ENCODE results near the gene C2orf49. TPM values are rescaled to one million over a fixed set of nuclear protein-coding genes. Genes with fewer than 3 reads are reported as not detected.

C2orf49 gene
- total RNA-seq, 6 experiments from 2014 or later: 17.7 to 25.4 (median 20.0) TPM

GRCh38 chr2:105361102-105361889 is 24.0 kb downstream of the C2orf49 start:
- H3K4me3 Mint-ChIP-seq: no peak overlapping the region
- no peaks in the 10 kb centered on the region for H3K9me3 Mint-ChIP-seq
- DNase-seq: no peak
- H3K27ac Mint-ChIP-seq: peak overlapping the region; percentile 63
- H3K27me3 Mint-ChIP-seq (ENCODE audit: insufficient read depth): peaks cover 4% of the 10 kb centered on the region; the same call in 1 of the 2 replicates
- peaks cover 75% of the 10 kb centered on the region for H3K4me1 Mint-ChIP-seq (ENCODE audit: low read depth)
- peaks cover 77% of the 10 kb centered on the region for H3K36me3 Mint-ChIP-seq (ENCODE audit: low read depth)
- TF ChIP-seq CTCF (IDR thresholded peaks at IDR 0.05): no peak

- Mint-ChIP-seq H3K36me3 (ENCODE audit: low read depth) (peaks cover 87% of the 10 kb centered on the region), H3K27ac (peak overlapping the region; percentile 91), H3K4me3 (no peak overlapping the region), H3K9me3 (no peaks in the 10 kb centered on the region), H3K4me1 (ENCODE audit: low read depth) (peaks cover 88% of the 10 kb centered on the region), H3K27me3 (ENCODE audit: insufficient read depth) (peaks cover 3% of the 10 kb centered on the region; the same call in 1 of the 2 replicates)
- no peak for TF ChIP-seq CTCF (IDR thresholded peaks at IDR 0.05)
- DNase-seq: no peak
Measured at GRCh38 chr2:105362862-105363591, 25.7 kb downstream of the C2orf49 start.

- H3K27ac Mint-ChIP-seq: peak overlapping the region; percentile 91
- peaks cover 88% of the 10 kb centered on the region for H3K4me1 Mint-ChIP-seq (ENCODE audit: low read depth)
- peak overlapping the region; percentile 75 for H3K4me3 Mint-ChIP-seq
- TF ChIP-seq CTCF (IDR thresholded peaks at IDR 0.05): no peak
- no peaks in the 10 kb centered on the region; the same call in none of the 2 replicates for H3K27me3 Mint-ChIP-seq (ENCODE audit: insufficient read depth)
- peaks cover 88% of the 10 kb centered on the region for H3K36me3 Mint-ChIP-seq (ENCODE audit: low read depth)
- peak; percentile 73 for DNase-seq
- H3K9me3 Mint-ChIP-seq: no peaks in the 10 kb centered on the region
Measured at GRCh38 chr2:105364436-105365139, 27.2 kb downstream of the C2orf49 start.

GRCh38 chr2:105365206-105365605 is 27.9 kb downstream of the C2orf49 start:
- H3K36me3 Mint-ChIP-seq (ENCODE audit: low read depth): peaks cover 91% of the 10 kb centered on the region
- no peak for TF ChIP-seq CTCF (IDR thresholded peaks at IDR 0.05)
- no peaks in the 10 kb centered on the region; the same call in 1 of the 2 replicates for H3K27me3 Mint-ChIP-seq (ENCODE audit: insufficient read depth)
- no peaks in the 10 kb centered on the region for H3K9me3 Mint-ChIP-seq
- H3K4me3 Mint-ChIP-seq: peak overlapping the region; percentile 75
- peak; percentile 60 for DNase-seq
- H3K27ac Mint-ChIP-seq: peak overlapping the region; percentile 91
- peaks cover 91% of the 10 kb centered on the region for H3K4me1 Mint-ChIP-seq (ENCODE audit: low read depth)

- peaks cover 91% of the 10 kb centered on the region for H3K36me3 Mint-ChIP-seq (ENCODE audit: low read depth)
- peaks cover 2% of the 10 kb centered on the region for H3K27me3 Mint-ChIP-seq (ENCODE audit: insufficient read depth)
- peak overlapping the region; percentile 77 for H3K27ac Mint-ChIP-seq
- no peak for TF ChIP-seq CTCF (IDR thresholded peaks at IDR 0.05)
- peaks cover 94% of the 10 kb centered on the region for H3K4me1 Mint-ChIP-seq (ENCODE audit: low read depth)
- H3K4me3 Mint-ChIP-seq: no peak overlapping the region
- DNase-seq: no peak
- no peaks in the 10 kb centered on the region for H3K9me3 Mint-ChIP-seq
Measured at GRCh38 chr2:105368759-105369408, 31.5 kb downstream of the C2orf49 start.

Measured in HFFc6 (cell line).